Psoas muscle (tissue), 8 donors: ENCODE data around the gene NOXO1. TPM values are rescaled to one million over a fixed set of nuclear protein-coding genes. Genes with fewer than 3 reads are reported as not detected.

Experiments used
- ATAC-seq, 4 donors: fragments of 200-7000 bp; cut with Tn5 transposase; one replicate each; pipeline ENCODE4 v1.9.1; 2020; ENCODE audit warnings: moderate library complexity in 3 of 4, mild to moderate bottlenecking in 2 of 4
- DNase-seq, 2 donors: peaks; one replicate each; pipeline ENCODE4 v3.0.0-alpha.2; 2020
- H3K27ac ChIP-seq: fragments of 200-600 bp; one replicate; pipeline ENCODE4 v1.8.0; 2022
- H3K27me3 ChIP-seq, 3 donors: fragments of 200-600 bp in 1 of 3; one replicate each; pipeline versions ENCODE4 v1.6.1 to v1.8.0; 2013 to 2022; ENCODE audit warnings: low read length in 2 of 3, mild to moderate bottlenecking in 2 of 3, moderate library complexity in 1 of 3; ENCODE audit not compliant: insufficient read depth in 3 of 3
- H3K36me3 ChIP-seq, 2 donors: fragments of 200-600 bp in 1 of 2; one replicate each; pipeline versions ENCODE4 v1.6.1 to v1.8.0; 2013 to 2022; ENCODE audit warnings: low read depth in 1 of 2, mild to moderate bottlenecking in 1 of 2, moderate library complexity in 1 of 2; ENCODE audit not compliant: insufficient read depth in 1 of 2
- H3K4me1 ChIP-seq: fragments of 200-600 bp; one replicate; pipeline ENCODE4 v1.8.0; 2022
- H3K4me3 ChIP-seq: fragments of 200-600 bp; one replicate; pipeline ENCODE4 v1.8.0; 2022; ENCODE audit warnings: mild to moderate bottlenecking
- H3K9me3 ChIP-seq: fragments of 200-600 bp; one replicate; pipeline ENCODE4 v1.8.0; 2022
- CTCF ChIP-seq: fragments of 200-600 bp; IDR thresholded peaks from one replicate; pipeline ENCODE4 v1.8.0; 2022; ENCODE audit warnings: antibody characterized with exemption
- WGBS, 3 donors: extraction: QIAGEN DNeasy Blood & Tissue Kit; methylation state at CpG; one replicate each; pipeline versions ENCODE4 v1.1.6 to v1.1.7; 2013; 5-methylcytosine and 5-hydroxymethylcytosine counted together
- intact Hi-C, 2 donors: fragments of 100-400 bp; cut with DNase I; formaldehyde crosslinking; loops; one replicate each; pipeline versions ENCODE4 v1.11.0 to v1.14.2; 2022
- polyA plus RNA-seq, 3 donors: library from polyadenylated mRNA; stranded (reverse); fragments of 200-250 nt; gene quantifications; one replicate each; pipeline ENCODE4 v1.2.3, GENCODE V29; 2013
- total RNA-seq, 4 donors: library from RNA; stranded (reverse); fragmentation: NEBNext Ultra II Directional in 2 of 4; extraction: Animal tissue kit (Norgen Biotek cat#: 25700) in 2 of 4; gene quantifications; one replicate each; pipeline versions ENCODE4 v1.2.1 to v1.2.4, GENCODE V29; 2021 to 2023
- donor health status: healthy with polysubstance abuse.
- donor health status: DM: no; HTN: no; CAD: no; lungs with moderate emphysema.
- donor health status: Bipolar disorder and iron deficiency.
- donor health status: healthy.
- donor health status: DM: yes; HTN: yes; CAD: no.
- donor health status: DM: no; HTN: no; CAD: no.
- donor health status: DM: no; HTN: no; CAD: no.
- donor health status: DM: yes; HTN: yes; CAD: no.

The NOXO1 gene
- total and polyA plus RNA-seq, 7 donors = 0.20 to 0.77 (median 0.33) TPM; not detected in 3

GRCh38 chr16:2019518-2019920, 38.2 kb upstream of the NOXO1 start, which contains the start of gene NPW:
TSS of gene NPW (plus strand) at chr16:2019785.
- intact Hi-C loops = no loop called here
- Histone ChIP-seq H3K4me1 (peaks cover 3% of the 10 kb centered on the region), H3K9me3 (no peaks in the 10 kb centered on the region), H3K27me3 (peaks cover 0 to 27% (median 18%) of the 10 kb centered on the region in 3 donors), H3K36me3 (no peaks in the 10 kb centered on the region), H3K4me3 (peak within 1 kb of the TSS; percentile 43), H3K27ac (no peak within 1 kb of the TSS)
- TF ChIP-seq CTCF = no peak
- WGBS, 3 donors = 3 to 6% (median 5%) methylated on average over 13 to 33 of the region's 33 CpGs
- no peak for DNase-seq
- ATAC-seq = no peak

- no peak overlapping the region for H3K27ac ChIP-seq
- intact Hi-C loops = no loop called here
- 27 to 35% (median 34%) methylated on average over 13 of the region's 13 CpGs for WGBS, 3 donors
- ATAC-seq = no peak
- TF ChIP-seq CTCF = peak; percentile 13
- H3K36me3 ChIP-seq = no peaks in the 10 kb centered on the region
- H3K4me1 ChIP-seq = no peaks in the 10 kb centered on the region
- no peaks in the 10 kb centered on the region for H3K9me3 ChIP-seq
- H3K4me3 ChIP-seq = no peak overlapping the region
- peaks cover 0 to 24% (median 15%) of the 10 kb centered on the region in 3 donors for H3K27me3 ChIP-seq
- peak in 1 of 2 donors; percentile 47 for DNase-seq
Observed at GRCh38 chr16:2016407-2016922, 35.2 kb upstream of the NOXO1 start.

GRCh38 chr16:2015947-2016208, 34.6 kb upstream of the NOXO1 start:
- intact Hi-C loops = no loop called here
- TF ChIP-seq CTCF = no peak
- no peak overlapping the region for H3K27ac ChIP-seq

DNA sequence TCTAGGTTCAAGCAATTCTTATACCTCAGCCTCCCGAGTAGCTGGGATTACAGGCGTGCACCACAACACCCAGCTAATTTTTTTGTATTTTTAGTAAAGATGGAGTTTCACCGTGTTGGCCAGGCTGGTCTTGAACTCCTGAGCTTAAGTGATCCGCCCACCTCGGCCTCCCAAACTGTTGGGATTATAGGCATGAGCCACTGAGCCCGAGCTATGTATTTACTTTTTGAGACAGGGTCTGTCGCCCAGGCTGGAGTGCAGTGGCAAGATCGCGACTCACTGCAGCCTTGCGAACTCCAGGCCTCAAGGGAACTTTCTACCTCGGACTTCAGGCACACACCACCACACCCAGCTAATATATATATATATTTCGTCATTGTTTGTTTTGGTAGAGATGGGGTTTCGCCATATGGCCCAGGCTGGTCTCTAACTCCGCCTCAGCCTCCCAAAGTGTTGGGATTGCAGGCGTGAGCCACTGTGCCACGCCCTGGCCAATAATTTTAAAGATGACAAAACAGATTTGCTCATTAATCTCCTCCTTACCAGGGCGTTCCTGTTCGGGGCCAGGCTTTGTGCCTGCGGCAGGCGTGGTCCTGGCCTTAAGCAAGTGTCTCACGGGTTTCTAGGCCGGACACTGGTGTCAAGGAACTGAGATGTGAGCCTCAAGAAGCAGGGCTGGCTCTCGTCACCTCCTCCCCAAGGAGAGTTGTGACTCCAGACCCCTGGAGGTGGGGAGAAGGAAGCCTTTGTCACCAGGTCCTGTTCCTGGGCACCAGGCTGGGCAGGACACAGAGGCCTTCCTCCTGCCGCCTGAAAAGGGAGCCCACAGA, 34.1 kb upstream of the NOXO1 start:
- H3K9me3 ChIP-seq = no peaks in the 10 kb centered on the region
- no peaks in the 10 kb centered on the region for H3K36me3 ChIP-seq
- H3K4me3 ChIP-seq = no peak overlapping the region
- no peak overlapping the region for H3K27ac ChIP-seq
- H3K4me1 ChIP-seq = peaks cover 4% of the 10 kb centered on the region
- intact Hi-C loops = no loop called here
- DNase-seq = peak in 1 of 2 donors; percentile 46
- no peak for TF ChIP-seq CTCF
- ATAC-seq = no peak
- H3K27me3 ChIP-seq = peaks cover 0 to 13% (median 12%) of the 10 kb centered on the region in 3 donors
- WGBS, 3 donors = 86 to 88% (median 86%) methylated on average over 24 of the region's 24 CpGs

More at GRCh38 chr16:2015947-2016208, 34.6 kb upstream of the NOXO1 start:
- WGBS, 3 donors = 85 to 89% (median 87%) methylated on average over 7 of the region's 7 CpGs
- ATAC-seq (no peak), DNase-seq (peak in 1 of 2 donors; percentile 35)
- Histone ChIP-seq H3K27me3 (peaks cover 0 to 18% (median 15%) of the 10 kb centered on the region in 3 donors), H3K4me1 (no peaks in the 10 kb centered on the region), H3K36me3 (no peaks in the 10 kb centered on the region), H3K9me3 (no peaks in the 10 kb centered on the region), H3K4me3 (no peak overlapping the region)
